ENCODE data around the gene RPS29. TPM values are rescaled to one million over a fixed set of nuclear protein-coding genes. Genes with fewer than 3 reads are reported as not detected.

RPS29 gene
- total RNA-seq (2016; rRNA removed; fragmentation: Illumina TruSeq; extraction: Trizol) (3,901 and 4,303 TPM in 2 replicates), polyA plus RNA-seq (2011; rRNA removed) (7,896 and 8,215 TPM in 2 replicates), polyA minus RNA-seq (2011; rRNA and poly(A)+ RNA removed; ENCODE audit: low replicate concordance) (1,545 and 1,558 TPM in 2 replicates), Bru-seq, nascent RNA (percentile 94 among the genes with signal in this experiment), BruChase-seq, experiment 1, labeled RNA remaining after a 6-hour chase (percentile 89 among the genes with signal in this experiment), BruChase-seq, experiment 2, labeled RNA remaining after a 2-hour chase (percentile 93 among the genes with signal in this experiment)
- 8,184 and 8,598 TPM in 2 replicates for total RNA-seq (2016; cell fraction: cytosol; rRNA removed; fragmentation: Illumina TruSeq; extraction: Trizol; ENCODE audit: low read depth)
- total RNA-seq (2016; cell fraction: insoluble cytoplasmic fraction; rRNA removed; fragmentation: Illumina TruSeq; extraction: Trizol): 4,185 and 4,312 TPM in 2 replicates
- total RNA-seq (2016; cell fraction: membrane; rRNA removed; fragmentation: Illumina TruSeq; extraction: Trizol): 10,515 and 11,473 TPM in 2 replicates
- 1,563 and 1,683 TPM in 2 replicates for total RNA-seq (2016; cell fraction: nucleus; rRNA removed; fragmentation: Illumina TruSeq; extraction: Trizol)
- polyA plus RNA-seq (2011; cell fraction: cytosol; rRNA removed): 23,106 and 23,761 TPM in 2 replicates
- 3,131 and 3,133 TPM in 2 replicates for polyA plus RNA-seq (2011; cell fraction: nucleus; rRNA removed)
- polyA plus RNA-seq (2012): 7,846 and 11,802 TPM in 2 replicates
- 7,461 and 7,652 TPM in 2 replicates for polyA plus RNA-seq (2016; cell fraction: cytosol; fragmentation: Illumina TruSeq; extraction: Trizol; ENCODE audit: low read depth)
- polyA plus RNA-seq (2016; cell fraction: insoluble cytoplasmic fraction; fragmentation: Illumina TruSeq; extraction: Trizol; ENCODE audit: low read depth): 2,305 and 2,788 TPM in 2 replicates
- polyA plus RNA-seq (2016; cell fraction: membrane; fragmentation: Illumina TruSeq; extraction: Trizol; ENCODE audit: low read depth): 6,369 and 7,188 TPM in 2 replicates
- 1,882 and 2,182 TPM in 2 replicates for polyA plus RNA-seq (2016; cell fraction: nucleus; fragmentation: Illumina TruSeq; extraction: Trizol; ENCODE audit: insufficient read depth, low read depth)
- polyA minus RNA-seq (2011; cell fraction: cytosol; rRNA and poly(A)+ RNA removed): 502 and 598 TPM in 2 replicates
- 266 and 310 TPM in 2 replicates for polyA minus RNA-seq (2011; cell fraction: nucleus; rRNA and poly(A)+ RNA removed)
- long read RNA-seq, experiment 1, full-length matches to known transcripts: 127 of 128 reads
- long read RNA-seq, experiment 1, partial matches to known transcripts: 1 of 128 reads
- long read RNA-seq, experiment 1, other reads (novel, unspliced or antisense): 0 of 128 reads
- long read RNA-seq, experiment 2, full-length matches to known transcripts: 3,074 of 3,088 reads
- long read RNA-seq, experiment 2, partial matches to known transcripts: 0 of 3,088 reads
- long read RNA-seq, experiment 2, other reads (novel, unspliced or antisense): 14 of 3,088 reads

GRCh38 chr14:49585803-49586672, at the start of gene RPS29:
Gene RPS29 (minus strand): TSS chr14:49586380. CDS start chr14:49586346, 34 bp downstream.
- WGBS (ENCODE audit: low lambda C conversion rate): 2% methylated on average over 34 of the region's 55 CpGs
- TF ChIP-seq ZKSCAN1 (IDR thresholded peaks at IDR 0.05; ENCODE audit: low read length) (no peak), ZNF362 (CRISPR knock-in tag; IDR thresholded peaks at IDR 0.05; ENCODE audit: borderline replicate concordance) (no peak), SIN3B (IDR thresholded peaks at IDR 0.05; ENCODE audit: low read length) (no peak), ARID4A (CRISPR knock-in tag; IDR thresholded peaks at IDR 0.05; ENCODE audit: borderline replicate concordance) (peak; percentile 68; the same call in 1 of the 2 replicates), ZNF605 (CRISPR knock-in tag; IDR thresholded peaks at IDR 0.05) (peak; percentile 84), ZSCAN12 (CRISPR knock-in tag; IDR thresholded peaks at IDR 0.05) (no peak), MBD4 (IDR thresholded peaks at IDR 0.05; ENCODE audit: borderline replicate concordance, low read length) (no peak), ZFX (CRISPR knock-in tag; IDR thresholded peaks at IDR 0.05; ENCODE audit: low read depth) (peak; percentile 91), ZNF737 (CRISPR knock-in tag; IDR thresholded peaks at IDR 0.05; ENCODE audit: borderline replicate concordance) (0 out of 2 replicates have a peak, but pooled peaks have one; percentile 50)

More at GRCh38 chr14:49585803-49586672, at the start of gene RPS29:
- peak; percentile 99 for DNase-seq (ENCODE audit: low spot score)
- Histone ChIP-seq H4K20me1 (ENCODE audit: insufficient read depth, low read length) (peaks cover 46% of the 10 kb centered on the region), H3K27me3 (ENCODE audit: control insufficient read depth in 1 of 2, insufficient read depth in 2 of 2, low read length in 2 of 2) (no peaks in the 10 kb centered on the region; a peak in 1 of 5 replicates), H3K4me3 (replicated peaks in 1 of 3; ENCODE audit: insufficient read depth in 1 of 3, low read depth in 2 of 3, low read length in 3 of 3) (peak within 1 kb of the TSS; percentile 82 to 98 (median 94)), H3K36me3 (replicated peaks in 1 of 2; ENCODE audit: control insufficient read depth in 1 of 2, insufficient read depth in 2 of 2, low read length in 2 of 2) (peaks cover 4 to 18% of the 10 kb centered on the region in 2 experiments; a peak in 4 of 5 replicates), H3K4me1 (ENCODE audit: insufficient read depth, low read length) (peaks cover 48% of the 10 kb centered on the region), H3K27ac (ENCODE audit: extremely low read length, insufficient read depth, low read length) (peak within 1 kb of the TSS; percentile 89), H2AFZ (ENCODE audit: low read length) (no peak within 1 kb of the TSS), H3K79me2 (ENCODE audit: insufficient read depth, low read length) (peaks cover 51% of the 10 kb centered on the region), H3K9me3 (ENCODE audit: low read length) (no peaks in the 10 kb centered on the region), H3K9ac (ENCODE audit: insufficient read depth, low read depth, low read length) (peak within 1 kb of the TSS; percentile 99), H3K4me2 (ENCODE audit: low read depth, low read length) (peak within 1 kb of the TSS; percentile 75)
- in situ Hi-C loops (cut with HindIII; ENCODE audit: extremely low pct_ligation_motif_present, low pct_unique_long_range_greater_than_20kb) (no loop called here), intact Hi-C loops (cut with micrococcal nuclease; ENCODE audit: unreplicated experiment) (loop anchor here (1.0 to 2.0 kb wide), 2 partner anchors 8 to 35 kb away; partner anchors contain the start of genes MGAT2 and RPL36AL)
- peak; percentile 85 for ATAC-seq
- ChIA-PET CTCF (ENCODE audit: low intra/inter-chr PET ratio, low total read pairs) (interaction anchor here (0.9 to 2.2 kb wide), 3 partner anchors 10 to 47 kb away, joined by 3 to 10 read pairs (median 4); no protein-coding TSS in a partner anchor), POLR2A (interaction anchor here (0.6 to 5.8 kb wide), 17 partner anchors 9 to 276 kb away, joined by 3 to 97 read pairs (median 4); partner anchors contain the start of genes KLHDC2, LRR1, MGAT2 and NEMF)
- peak; percentile 83 for FAIRE-seq
- BruUV-seq (replicated peaks): no TSS peak
